HAP-1 (cell line): ENCODE results near the gene C1GALT1.
"Not testable (repeated sequence)": the region's sequence is repeated elsewhere in the genome, so short reads cannot be mapped to it uniquely, and the experiment has no call there.

ENCODE experiments used
- DNase-seq, 2 experiments: peaks; one replicate each; pipeline ENCODE4 v3.0.0-alpha.2; 2016 to 2020; ENCODE audit warnings: low spot score in 2 of 2
- H3K27me3 ChIP-seq: fragments of 250-450 bp; sonication (Bioruptor Pico); 2 replicates; pipeline ENCODE4 v1.5.1; 2020; ENCODE audit warnings: low read depth, mild to moderate bottlenecking, moderate library complexity
- H3K36me3 ChIP-seq: fragments of 250-450 bp; sonication (Bioruptor Pico); replicated peaks from 2 replicates; pipeline ENCODE4 v1.5.1; 2020; ENCODE audit warnings: mild to moderate bottlenecking
- H3K4me1 ChIP-seq: fragments of 250-450 bp; sonication (Bioruptor Pico); 2 replicates; pipeline ENCODE4 v1.5.1; 2020; ENCODE audit warnings: mild to moderate bottlenecking
- H3K4me3 ChIP-seq: fragments of 250-450 bp; sonication (Bioruptor Pico); 2 replicates; pipeline ENCODE4 v1.5.1; 2020; ENCODE audit warnings: mild to moderate bottlenecking, moderate library complexity
- H3K9me3 ChIP-seq: fragments of 250-450 bp; sonication (Bioruptor Pico); 2 replicates; pipeline ENCODE4 v1.5.1; 2020; ENCODE audit warnings: mild to moderate bottlenecking, moderate library complexity
- in situ Hi-C: fragments of 300-500 bp; cut with MboI; formaldehyde crosslinking; loops from 3 replicates; pipeline ENCODE4 v1.14.3; 2020; ENCODE audit warnings: low sequenced_read_pairs, inconsistent platforms, mixed read lengths

The C1GALT1 gene

GRCh38 chr7:7220821-7221220, 38.5 kb downstream of the C1GALT1 start:
- Histone ChIP-seq H3K4me3 (no peak overlapping the region), H3K9me3 (no peaks in the 10 kb centered on the region), H3K36me3 (no peaks in the 10 kb centered on the region), H3K27me3 (no peaks in the 10 kb centered on the region), H3K4me1 (no peaks in the 10 kb centered on the region)
- DNase-seq: no peak
- in situ Hi-C loops: no loop called here

GRCh38 chr7:7221599-7222038, 39.3 kb downstream of the C1GALT1 start:
- H3K9me3 ChIP-seq: no peaks in the 10 kb centered on the region
- in situ Hi-C loops: no loop called here
- H3K27me3 ChIP-seq: no peaks in the 10 kb centered on the region
- no peaks in the 10 kb centered on the region for H3K36me3 ChIP-seq
- no peaks in the 10 kb centered on the region for H3K4me1 ChIP-seq
- DNase-seq: no peak
- no peak overlapping the region for H3K4me3 ChIP-seq

GRCh38 chr7:7223250-7223649, 40.9 kb downstream of the C1GALT1 start:
- no peak for DNase-seq
- H3K4me3 ChIP-seq: no peak overlapping the region

GRCh38 chr7:7226407-7226806, 44.1 kb downstream of the C1GALT1 start:
- H3K27me3 ChIP-seq: no peaks in the 10 kb centered on the region
- in situ Hi-C loops: no loop called here
- no peaks in the 10 kb centered on the region for H3K36me3 ChIP-seq
- DNase-seq: no peak
- no peak overlapping the region for H3K4me3 ChIP-seq
- no peaks in the 10 kb centered on the region for H3K4me1 ChIP-seq
- H3K9me3 ChIP-seq: peaks cover 3% of the 10 kb centered on the region; the same call in 1 of the 2 replicates

More at GRCh38 chr7:7223250-7223649, 40.9 kb downstream of the C1GALT1 start:
- H3K9me3 ChIP-seq: no peaks in the 10 kb centered on the region
- in situ Hi-C loops: no loop called here
- no peaks in the 10 kb centered on the region for H3K27me3 ChIP-seq
- no peaks in the 10 kb centered on the region for H3K4me1 ChIP-seq
- no peaks in the 10 kb centered on the region for H3K36me3 ChIP-seq

- no peak overlapping the region for H3K4me3 ChIP-seq
- in situ Hi-C loops: no loop called here
- no peak for DNase-seq
Observed at GRCh38 chr7:7228472-7228871, 46.1 kb downstream of the C1GALT1 start.

GRCh38 chr7:7228967-7229366, 46.6 kb downstream of the C1GALT1 start:
- Histone ChIP-seq H3K4me1 (no peaks in the 10 kb centered on the region), H3K9me3 (peaks cover 3% of the 10 kb centered on the region; the same call in 1 of the 2 replicates), H3K36me3 (no peaks in the 10 kb centered on the region), H3K4me3 (no peak overlapping the region), H3K27me3 (no peaks in the 10 kb centered on the region)
- no peak for DNase-seq
- in situ Hi-C loops: no loop called here

More at GRCh38 chr7:7228472-7228871, 46.1 kb downstream of the C1GALT1 start:
- no peaks in the 10 kb centered on the region for H3K36me3 ChIP-seq
- peaks cover 3% of the 10 kb centered on the region; the same call in 1 of the 2 replicates for H3K9me3 ChIP-seq
- H3K4me1 ChIP-seq: no peaks in the 10 kb centered on the region
- H3K27me3 ChIP-seq: no peaks in the 10 kb centered on the region

- DNase-seq: no peak
- Histone ChIP-seq H3K4me1 (no peaks in the 10 kb centered on the region), H3K9me3 (peaks cover 3% of the 10 kb centered on the region; the same call in 1 of the 2 replicates), H3K27me3 (no peaks in the 10 kb centered on the region), H3K4me3 (no peak overlapping the region), H3K36me3 (no peaks in the 10 kb centered on the region)
- in situ Hi-C loops: no loop called here
Observed at GRCh38 chr7:7231000-7231399, 48.7 kb downstream of the C1GALT1 start.

GRCh38 chr7:7231865-7232264, 49.5 kb downstream of the C1GALT1 start:
- Histone ChIP-seq H3K4me1 (no peaks in the 10 kb centered on the region), H3K9me3 (peaks cover 3% of the 10 kb centered on the region; the same call in 1 of the 2 replicates), H3K4me3 (no peak overlapping the region), H3K27me3 (no peaks in the 10 kb centered on the region), H3K36me3 (no peaks in the 10 kb centered on the region)
- DNase-seq: no peak
- in situ Hi-C loops: no loop called here

GRCh38 chr7:7235347-7235746, 53.0 kb downstream of the C1GALT1 start:
- H3K4me1 ChIP-seq: no peaks in the 10 kb centered on the region
- peaks cover 3% of the 10 kb centered on the region; the same call in 1 of the 2 replicates for H3K9me3 ChIP-seq
- H3K4me3 ChIP-seq: no peak overlapping the region
- no peaks in the 10 kb centered on the region for H3K27me3 ChIP-seq
- no peak for DNase-seq
- in situ Hi-C loops: no loop called here
- H3K36me3 ChIP-seq: no peaks in the 10 kb centered on the region

- Histone ChIP-seq H3K9me3 (peaks cover 1% of the 10 kb centered on the region; the same call in 1 of the 2 replicates), H3K27me3 (no peaks in the 10 kb centered on the region), H3K4me3 (no peak overlapping the region), H3K4me1 (no peaks in the 10 kb centered on the region), H3K36me3 (no peaks in the 10 kb centered on the region)
- in situ Hi-C loops: no loop called here
- no peak for DNase-seq
Observed at GRCh38 chr7:7236041-7236440, 53.7 kb downstream of the C1GALT1 start.

GRCh38 chr7:7237201-7237977, 55.0 kb downstream of the C1GALT1 start:
- no peak for DNase-seq
- no peak overlapping the region for H3K4me3 ChIP-seq
- H3K36me3 ChIP-seq: no peaks in the 10 kb centered on the region
- in situ Hi-C loops: no loop called here
- H3K4me1 ChIP-seq: no peaks in the 10 kb centered on the region
- H3K27me3 ChIP-seq: no peaks in the 10 kb centered on the region
- H3K9me3 ChIP-seq: no peaks in the 10 kb centered on the region

- H3K9me3 ChIP-seq: no peaks in the 10 kb centered on the region
- no peaks in the 10 kb centered on the region for H3K36me3 ChIP-seq
- no peak for DNase-seq
- in situ Hi-C loops: no loop called here
- H3K4me3 ChIP-seq: no peak overlapping the region
- no peaks in the 10 kb centered on the region for H3K4me1 ChIP-seq
- no peaks in the 10 kb centered on the region for H3K27me3 ChIP-seq
Observed at GRCh38 chr7:7237978-7238267, 55.6 kb downstream of the C1GALT1 start.

GRCh38 chr7:7239346-7239745, 57.0 kb downstream of the C1GALT1 start:
- DNase-seq: no peak
- H3K4me3 ChIP-seq: no peak overlapping the region
- no peaks in the 10 kb centered on the region for H3K27me3 ChIP-seq
- H3K4me1 ChIP-seq: no peaks in the 10 kb centered on the region
- H3K36me3 ChIP-seq: no peaks in the 10 kb centered on the region
- H3K9me3 ChIP-seq: no peaks in the 10 kb centered on the region
- in situ Hi-C loops: no loop called here

GRCh38 chr7:7242899-7243298, 60.6 kb downstream of the C1GALT1 start:
- Histone ChIP-seq H3K27me3 (no peaks in the 10 kb centered on the region), H3K36me3 (no peaks in the 10 kb centered on the region), H3K9me3 (no peaks in the 10 kb centered on the region), H3K4me3 (no peak overlapping the region), H3K4me1 (no peaks in the 10 kb centered on the region)
- in situ Hi-C loops: no loop called here
- no peak for DNase-seq

GRCh38 chr7:7245233-7245632, 62.9 kb downstream of the C1GALT1 start:
- H3K4me3 ChIP-seq, H3K36me3 ChIP-seq, DNase-seq, H3K27me3 ChIP-seq, in situ Hi-C loops, H3K4me1 ChIP-seq, H3K9me3 ChIP-seq: not testable (repeated sequence)
